ENCODE results near the gene BOC.

BOC gene

DNA sequence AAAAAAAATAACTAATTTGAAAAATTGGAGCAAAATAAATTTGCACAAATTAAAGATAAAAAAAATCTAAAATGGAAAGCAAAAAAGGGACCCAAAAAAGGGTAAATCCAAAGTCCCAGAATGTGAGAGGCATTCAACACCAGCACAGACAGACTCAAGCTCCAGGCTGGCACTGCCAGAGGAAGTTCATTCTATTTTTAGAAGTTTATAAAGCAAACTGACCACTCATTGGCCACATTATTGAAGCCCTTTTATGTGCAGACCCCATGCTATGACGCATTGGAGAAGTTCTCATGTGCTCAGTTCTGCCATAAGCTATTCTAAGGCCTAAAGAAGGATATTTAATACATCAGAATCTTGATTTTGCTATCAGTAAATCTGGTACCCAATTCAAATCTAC lies 17.6 kb upstream of the BOC start:
- no peak for DNase-seq

DNA sequence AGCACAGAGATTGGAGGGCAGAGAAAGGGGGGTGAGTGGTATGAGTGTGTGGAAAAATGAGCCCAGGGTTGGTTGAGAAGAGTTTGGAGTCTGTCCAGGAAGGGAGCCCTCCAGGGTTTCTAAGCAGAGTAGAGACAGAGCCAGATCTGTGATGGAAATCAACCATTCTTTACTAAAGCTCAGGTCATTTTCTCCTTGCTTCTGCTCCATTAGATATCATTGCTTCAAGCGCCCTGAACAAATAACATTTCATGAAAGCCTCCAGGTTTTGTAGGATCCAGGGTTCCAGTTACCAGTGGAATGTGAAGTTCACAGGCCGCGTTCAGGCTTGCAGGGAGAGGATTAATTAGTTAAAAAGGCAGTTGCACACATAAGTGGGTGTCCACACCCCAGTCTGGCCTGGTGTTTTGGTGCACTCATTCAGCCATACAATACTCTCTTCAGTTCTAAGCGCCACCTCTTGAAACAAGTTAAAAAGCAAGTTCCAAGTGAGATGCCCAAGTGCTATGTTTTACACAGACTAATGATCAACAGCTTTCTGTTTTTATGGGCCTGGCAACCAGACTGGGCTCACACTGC lies 16.4 kb upstream of the BOC start:
- no peak for DNase-seq

DNA sequence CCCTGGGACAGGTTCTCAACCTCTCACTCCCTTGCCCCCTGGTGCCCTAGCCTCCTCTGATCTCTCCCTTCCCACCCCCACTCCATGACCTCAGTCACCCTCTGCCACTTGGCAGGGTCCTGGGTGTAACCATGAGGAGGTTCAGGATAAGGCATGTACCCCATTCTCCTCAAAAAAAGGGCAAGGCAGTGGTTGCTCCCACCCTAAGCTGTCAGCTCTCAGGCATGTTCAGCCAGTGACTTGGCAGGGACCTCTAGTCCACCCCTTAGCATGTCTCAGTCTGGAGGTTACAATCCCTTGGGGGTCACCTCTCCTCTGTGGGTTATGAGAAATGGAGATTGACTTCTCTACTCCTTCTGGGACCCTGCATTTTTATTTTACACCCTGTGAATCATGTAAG lies 11.0 kb upstream of the BOC start:
- DNase-seq, result no peak

DNA sequence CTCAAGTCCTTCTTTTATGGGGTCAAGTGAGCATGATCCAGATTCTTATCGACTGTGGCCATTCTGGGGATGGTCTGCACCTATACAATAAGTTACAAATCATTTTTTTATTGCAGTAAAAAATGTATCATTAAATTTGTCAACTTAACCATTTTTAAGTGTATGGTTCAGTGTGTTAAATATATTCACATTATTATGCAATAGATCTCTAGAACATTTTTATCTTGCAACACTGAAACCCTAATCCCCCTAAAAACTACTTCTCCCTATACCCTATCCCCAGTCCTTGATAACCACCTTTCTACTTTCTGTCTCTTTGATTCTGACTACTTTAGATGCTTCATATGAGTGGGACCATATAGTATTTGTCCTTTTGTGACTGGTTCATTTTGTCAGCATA lies 10.4 kb upstream of the BOC start:
- DNase-seq, result no peak

DNA sequence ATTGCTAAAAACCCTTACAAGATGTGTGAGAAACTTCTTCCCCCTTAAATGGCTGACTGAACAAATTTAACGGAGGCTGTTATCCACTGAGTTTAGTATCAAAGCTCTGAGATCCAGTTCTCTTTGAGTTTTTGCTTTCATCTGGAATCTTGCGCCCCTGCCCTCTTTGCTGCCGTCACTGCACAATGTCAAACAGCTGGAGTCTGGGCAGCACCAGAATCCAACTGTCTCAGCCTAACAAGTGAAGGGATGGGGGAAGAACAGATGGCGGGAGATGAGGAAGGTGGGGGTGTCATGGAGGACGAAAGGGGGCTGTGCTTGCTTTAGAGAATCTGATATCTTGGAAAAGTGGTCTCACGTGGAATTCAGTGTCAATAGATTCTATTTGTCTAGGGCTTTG lies 7.0 kb upstream of the BOC start:
- DNase-seq, result no peak

DNA sequence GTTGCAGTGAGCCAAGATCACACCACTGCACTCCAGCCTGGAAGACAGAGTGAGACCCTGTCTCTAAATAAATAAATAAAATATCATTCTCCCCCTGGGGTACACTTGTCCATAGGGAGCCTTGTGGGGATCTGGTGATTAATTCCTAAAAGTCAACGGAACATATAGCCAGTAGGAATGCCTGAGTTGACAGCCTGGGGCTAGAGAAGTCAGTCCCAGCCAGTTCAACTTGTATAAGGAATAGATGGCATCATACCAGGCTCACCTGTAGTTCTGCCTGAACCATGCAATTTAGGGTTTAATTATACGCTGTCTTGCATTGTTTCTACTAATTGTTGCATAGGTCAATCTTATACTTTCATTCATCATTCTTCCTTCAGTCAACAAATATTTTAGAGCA lies 5.9 kb upstream of the BOC start:
- DNase-seq, result no peak

DNA sequence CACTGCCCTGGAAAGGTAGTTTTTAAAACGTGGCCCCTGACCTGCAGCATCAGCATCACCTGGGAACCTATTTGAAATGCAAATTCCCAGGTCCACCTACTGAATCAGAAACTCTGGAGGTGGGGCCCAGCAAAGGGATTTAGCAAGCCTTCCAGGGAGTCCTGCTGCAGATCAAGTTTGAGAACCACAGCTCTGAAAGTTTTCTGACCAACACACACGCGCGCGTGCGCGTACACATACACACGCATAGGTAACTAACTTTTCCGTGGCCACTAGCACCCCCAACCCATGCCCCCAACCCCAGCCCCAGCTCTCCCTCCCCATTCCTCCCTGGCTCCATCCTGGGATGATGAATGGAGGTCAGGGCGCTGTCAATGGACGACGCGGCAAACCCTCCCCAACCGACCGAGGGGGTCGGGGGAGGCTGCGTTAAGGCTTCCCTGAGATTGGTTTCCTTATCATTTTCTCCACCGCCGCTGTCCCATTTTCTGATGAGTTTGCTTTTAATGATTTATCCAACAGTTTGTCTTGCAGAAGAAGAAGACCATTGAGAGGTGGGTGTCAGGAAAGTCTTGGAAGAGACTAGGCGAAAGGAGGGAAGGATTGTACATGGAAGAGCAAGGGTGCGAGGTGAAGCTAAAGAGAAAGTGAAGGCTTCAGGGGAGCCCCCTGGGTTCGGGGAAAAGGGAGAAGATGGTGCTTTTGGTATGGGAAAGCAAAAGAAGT lies 590 bp upstream of the BOC start:
- DNase-seq, result no peak

DNA sequence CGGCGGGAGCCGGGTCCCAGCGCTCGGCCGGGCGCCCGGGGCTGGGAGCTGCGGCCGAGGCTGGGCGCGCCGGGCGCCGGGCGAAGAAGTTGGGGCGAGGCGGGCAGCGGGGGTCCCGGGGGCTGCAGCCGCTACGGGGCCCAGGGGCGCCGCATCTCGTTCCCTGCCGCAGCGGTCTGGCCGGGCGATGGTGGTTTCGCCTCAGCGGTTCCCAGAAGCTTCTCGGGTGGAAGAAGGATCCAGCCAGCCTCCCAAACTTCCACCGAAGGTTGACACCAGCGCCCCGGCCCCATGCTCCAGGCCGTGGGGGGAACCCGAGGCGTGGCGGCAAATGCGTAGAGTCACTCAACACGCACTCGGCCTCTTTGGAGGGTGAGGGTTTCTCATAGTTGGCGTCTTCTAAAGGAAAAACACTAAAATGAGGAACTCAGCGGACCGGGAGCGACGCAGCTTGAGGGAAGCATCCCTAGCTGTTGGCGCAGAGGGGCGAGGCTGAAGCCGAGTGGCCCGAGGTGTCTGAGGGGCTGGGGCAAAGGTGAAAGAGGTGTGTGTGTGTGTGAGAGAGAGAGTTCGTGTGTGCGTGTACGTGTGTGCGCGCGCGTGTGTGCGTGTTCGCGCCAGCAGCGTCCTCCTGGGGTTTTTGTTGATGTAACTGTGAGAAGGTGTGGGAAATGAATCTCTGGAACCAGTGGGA lies 940 bp downstream of the BOC start:
- no peak for DNase-seq

DNA sequence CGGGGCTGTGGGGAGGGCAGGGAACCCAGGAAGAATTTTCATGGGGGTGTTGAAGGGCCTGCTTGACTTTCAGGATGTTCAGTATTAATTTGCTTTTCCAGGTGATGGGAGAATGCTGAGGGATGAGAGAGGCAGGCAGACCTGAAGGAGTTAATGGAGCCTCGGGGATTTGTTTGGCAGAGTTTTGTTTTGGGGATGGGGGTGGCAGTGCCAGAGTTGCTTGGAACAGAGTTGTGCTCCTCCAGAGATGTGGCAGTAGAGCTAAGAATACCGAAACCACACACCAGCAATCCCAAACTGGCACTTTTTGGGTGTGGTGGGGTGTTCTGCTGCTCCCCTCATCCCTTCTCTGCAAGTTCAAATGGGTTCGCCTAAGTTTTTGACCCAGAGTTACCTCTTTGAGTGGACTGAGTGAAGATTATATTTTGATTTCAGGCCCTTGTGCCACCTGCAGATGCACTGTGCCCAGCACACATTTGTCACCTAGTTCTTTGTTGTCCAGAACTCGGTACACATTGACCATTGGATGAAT lies 1.6 kb downstream of the BOC start:
- DNase-seq, result no peak

DNA sequence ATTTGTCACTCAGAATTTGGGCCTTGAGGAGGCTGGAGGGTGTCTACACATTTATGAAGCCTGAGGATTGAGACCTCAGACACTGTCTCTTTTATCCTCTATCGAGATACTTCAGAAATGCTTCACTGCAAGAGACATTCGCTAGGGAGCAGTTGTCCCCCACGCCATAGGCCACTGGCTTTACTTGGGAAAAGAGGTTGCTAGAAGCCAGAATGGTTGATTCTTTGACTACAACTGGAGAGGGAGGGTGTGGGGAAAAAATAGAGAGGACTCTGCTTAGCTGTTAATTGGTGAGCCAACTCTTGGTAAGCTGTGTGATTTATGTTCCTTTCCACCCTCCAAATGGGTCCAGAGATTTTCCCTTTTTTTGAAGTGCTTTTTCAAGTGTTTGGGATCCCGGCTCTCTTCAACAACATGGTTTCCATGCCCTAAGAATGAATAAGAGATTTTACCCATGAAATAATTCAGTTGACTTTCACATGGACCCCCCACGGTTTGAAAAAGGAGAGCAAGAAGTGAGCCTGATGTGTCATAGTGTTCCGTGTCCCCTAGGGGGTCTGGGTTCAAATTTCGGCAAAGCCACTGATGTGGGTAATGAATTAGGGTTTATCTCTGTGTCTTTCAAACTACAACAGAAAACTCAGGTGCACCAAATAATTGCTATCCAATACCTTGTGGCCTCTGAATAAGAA lies 2.7 kb downstream of the BOC start:
- no peak for DNase-seq

DNA sequence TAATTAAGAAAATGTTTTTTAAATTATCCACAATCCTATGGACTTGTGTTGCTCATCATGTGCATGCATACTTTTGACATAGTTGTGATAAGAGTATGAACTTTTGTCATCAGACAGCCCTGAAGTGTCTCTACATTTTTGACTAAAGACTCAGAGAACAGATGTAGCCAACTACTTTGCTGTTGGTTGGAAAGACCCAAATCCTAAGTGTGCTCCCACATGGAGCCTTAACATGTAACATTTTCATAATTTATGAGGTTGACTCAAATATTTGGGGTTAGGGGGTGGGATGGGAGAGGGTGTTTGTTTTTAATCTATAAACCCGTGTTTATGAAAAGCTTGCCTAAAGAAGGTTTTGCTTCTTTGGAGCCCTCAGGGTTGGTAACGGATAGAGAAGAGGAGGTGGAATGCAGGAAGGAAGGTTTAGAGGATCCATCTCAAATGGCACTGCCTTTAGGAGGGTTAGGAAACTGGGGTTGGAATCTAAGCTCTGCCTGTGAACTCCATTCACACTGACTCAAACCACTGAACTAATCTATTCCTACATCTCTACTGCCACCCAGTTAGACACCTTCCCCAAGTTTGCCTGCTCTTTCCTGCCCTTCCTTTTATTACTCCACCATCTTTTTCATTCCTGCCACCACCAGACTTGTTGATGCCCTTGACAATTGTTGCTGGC lies 3.7 kb downstream of the BOC start:
- DNase-seq, result no peak

DNA sequence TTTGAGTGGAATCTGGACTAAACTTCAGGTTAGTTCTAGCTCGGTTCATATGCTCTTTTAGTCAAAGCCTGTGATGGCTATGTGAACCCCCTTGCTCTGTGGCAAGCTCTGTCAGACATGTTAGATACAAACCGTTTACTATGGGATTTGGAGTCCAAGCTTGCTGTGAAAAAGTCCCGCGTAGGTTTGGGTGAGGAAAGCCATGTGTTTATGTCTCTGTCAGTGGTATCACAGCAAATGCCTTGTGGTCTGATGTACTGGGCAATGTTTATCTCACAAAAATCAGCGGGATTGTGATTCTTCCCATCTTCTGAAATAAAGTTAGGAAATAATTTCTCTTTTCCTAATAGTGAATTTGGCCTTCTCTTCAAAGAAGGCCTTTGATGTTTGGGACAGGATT lies 5.0 kb downstream of the BOC start:
- DNase-seq, result no peak

DNA sequence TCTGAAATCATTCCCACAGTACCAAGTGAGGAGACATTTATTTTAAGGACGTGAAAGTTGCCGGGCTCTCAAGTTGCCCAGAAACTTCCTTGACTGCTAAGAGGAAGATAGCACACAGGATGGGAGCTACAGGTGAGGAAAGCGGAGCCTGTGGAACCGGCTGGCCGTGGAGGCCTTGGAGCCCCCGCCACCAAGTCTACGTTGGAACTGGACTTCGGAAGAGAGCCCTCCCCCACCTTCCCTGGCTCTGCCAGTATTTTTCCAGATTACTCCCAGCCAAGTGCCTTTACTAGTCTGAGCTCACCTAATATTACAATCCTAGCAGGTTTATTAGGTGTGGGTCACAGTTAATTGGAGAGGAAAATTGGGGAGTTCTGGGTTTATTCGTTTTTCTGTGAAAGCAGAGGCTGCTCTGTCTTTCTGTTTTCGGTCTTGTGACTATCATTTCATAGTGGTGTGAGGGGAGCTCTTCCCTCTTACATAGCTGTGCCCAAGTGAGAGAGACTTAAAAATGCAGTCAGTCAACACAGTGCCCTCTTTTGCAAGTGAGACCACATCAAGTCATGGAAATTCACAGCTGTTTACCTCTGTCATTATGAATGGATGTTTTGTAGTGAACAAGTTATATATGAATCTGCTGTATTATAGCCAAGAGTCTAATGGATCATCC lies 6.8 kb downstream of the BOC start:
- no peak for DNase-seq

DNA sequence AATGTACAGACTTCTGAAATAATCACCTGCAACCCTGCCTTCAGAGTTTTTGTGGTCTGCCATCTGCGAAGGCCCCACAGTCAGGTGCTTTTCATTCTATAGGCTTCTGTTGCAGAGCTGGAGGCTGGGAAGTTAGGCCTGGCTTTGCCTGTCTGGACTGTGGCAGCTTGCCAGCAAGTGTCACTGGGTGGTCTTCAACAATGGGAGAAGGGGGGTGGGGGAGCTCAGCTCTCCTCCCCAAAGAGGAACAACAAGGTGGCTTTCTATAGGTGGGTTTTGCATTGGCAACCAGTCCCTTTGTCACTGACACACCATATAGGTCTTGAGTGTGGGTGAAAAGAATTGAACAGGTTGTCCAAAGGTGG lies 7.3 kb downstream of the BOC start:
- no peak for DNase-seq

DNA sequence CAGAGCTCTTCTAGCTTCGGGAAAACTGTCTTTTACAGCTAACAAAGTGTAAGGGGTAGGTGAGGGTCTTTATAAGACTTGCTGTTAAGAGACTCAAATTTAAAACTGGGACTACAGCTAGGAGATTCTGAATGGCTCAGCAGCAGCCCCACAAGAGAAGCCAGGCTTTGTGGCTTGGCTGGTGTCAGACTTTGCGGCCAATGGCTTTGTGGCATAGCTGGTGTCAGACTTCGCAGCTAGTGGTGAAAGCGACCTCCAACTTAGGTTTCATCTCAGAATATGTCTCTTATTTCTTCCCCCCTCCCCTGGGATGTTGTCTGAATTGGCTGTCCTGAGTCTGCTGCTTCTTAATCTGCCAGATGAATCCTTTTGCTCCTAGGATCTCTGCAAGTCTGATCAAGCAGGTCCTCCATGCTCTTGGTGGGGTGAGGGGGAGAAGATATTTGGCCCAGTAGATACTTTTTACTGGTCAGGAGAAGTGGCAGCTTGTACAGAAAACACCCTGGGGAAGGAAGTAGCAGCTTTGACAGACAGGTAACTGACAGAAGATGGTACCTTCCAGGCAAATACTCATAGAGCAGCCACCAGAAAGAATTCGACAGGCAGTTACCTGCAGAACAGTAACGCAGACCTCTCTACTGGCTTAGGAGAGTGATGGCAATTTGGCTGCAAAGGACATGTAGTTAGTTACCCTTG lies 8.4 kb downstream of the BOC start:
- no peak for DNase-seq

DNA sequence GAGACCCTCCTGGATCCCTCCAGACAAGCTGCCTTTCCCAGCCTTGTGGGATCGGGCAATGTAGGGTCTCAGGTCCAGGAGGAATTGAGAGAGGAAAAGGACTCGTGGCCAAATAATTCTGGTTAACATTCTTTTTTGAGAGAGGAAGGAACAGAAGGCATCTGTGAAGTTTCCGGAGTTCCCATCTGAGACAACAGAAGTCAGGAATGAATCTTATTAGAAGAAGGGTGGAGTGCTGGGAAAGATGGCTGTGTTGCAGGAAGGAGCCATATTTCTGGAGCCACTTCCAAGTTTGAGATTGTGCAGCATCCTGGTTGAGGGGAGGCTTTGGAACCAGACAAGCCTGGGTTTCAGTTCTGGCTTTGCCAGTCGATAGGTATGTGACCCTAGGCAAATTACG lies 9.4 kb downstream of the BOC start:
- no peak for DNase-seq

DNA sequence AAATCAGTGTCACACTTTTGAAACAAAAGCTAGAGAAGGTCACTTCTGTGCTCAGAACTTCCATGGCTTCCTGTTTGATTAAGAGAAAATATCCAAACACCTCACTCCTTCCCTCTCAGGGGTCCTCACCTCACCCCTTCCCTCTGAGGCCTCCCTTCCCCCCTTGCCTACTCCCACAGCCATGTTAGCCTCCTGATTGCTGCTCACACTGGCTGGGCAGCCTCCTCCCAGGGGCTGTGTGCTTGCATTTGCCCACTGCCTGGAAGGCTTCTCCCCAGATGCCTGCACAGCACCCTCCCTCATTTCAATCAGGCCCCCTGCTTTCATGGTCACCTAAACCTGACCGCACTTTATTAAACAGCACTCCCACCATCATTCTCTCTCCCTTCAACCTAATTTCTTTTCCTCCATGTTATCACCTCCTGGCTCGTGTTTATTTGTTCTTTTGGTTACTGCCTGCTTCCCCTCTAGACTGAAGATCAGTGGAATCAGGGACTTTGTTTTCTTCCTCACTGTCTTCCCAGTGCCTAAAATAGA lies 10.4 kb downstream of the BOC start:
- DNase-seq, result no peak

DNA sequence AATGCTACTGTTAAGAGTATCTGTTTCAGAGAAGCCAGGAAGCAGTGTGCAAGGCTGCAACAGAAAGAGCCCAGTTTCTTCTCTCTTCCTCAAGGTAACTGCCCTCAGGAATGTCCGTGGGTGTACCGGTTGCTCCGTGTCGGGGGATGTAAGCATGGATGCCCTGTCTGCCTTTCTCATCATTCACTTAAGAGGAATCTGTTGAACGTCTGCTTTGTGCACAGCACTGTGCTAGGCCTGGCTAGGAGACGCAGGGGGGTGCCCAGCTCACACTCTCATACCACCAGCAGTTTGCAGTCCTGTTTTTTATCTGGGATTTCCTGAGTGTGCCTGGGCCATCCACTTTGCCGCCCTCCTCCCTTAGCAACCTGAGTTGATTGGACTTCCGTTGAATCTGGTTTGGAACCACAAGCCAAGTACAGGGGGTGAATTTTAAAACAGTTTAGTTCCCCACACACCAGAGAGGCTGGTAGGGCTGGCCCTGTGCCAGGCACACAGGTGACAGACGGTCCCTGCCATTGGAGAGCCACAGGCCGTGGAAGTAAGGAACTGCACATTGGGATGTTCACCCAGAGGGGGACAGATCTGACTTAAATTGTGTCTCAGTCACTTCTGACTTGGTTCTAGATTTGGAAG lies 11.2 kb downstream of the BOC start:
- DNase-seq, result no peak

DNA sequence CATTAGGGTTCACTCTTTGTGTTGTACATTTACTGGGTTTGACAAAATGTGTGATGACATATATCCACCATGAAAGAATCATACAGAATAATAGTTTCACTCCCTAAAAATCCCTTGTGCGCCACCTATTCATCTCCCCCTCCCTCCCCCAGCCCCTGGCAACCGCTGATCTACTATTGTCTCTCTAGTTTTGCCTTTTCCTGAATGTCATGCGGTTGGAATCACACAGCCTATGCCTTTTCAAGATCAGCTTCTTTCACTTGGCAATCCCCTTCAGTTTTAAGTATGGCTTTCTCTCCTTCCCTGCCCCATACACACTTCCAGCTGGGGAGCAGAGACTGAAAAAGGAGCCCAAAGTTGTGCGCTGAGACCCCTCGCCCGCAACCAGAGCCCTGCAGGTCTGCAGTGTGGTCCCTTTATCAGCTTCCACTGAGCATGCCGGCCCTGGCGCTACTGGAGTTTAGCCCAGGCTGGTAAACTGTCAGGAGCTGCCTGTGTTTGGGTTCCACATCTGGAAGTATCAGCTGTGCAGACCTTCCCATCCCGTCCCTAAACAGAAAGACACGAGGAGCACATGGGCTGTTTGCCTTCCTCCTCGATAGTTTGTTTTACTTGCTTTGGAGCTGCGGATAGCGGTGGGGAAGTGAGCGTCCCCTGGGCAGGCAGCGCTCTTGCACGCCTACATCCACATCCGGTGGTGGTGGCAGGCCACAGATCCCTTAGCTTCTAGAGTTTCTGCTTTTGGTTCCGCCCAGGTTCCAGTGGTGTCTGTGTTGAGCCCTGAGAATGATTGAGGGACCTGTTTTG lies 12.3 kb downstream of the BOC start:
- DNase-seq, result no peak

DNA sequence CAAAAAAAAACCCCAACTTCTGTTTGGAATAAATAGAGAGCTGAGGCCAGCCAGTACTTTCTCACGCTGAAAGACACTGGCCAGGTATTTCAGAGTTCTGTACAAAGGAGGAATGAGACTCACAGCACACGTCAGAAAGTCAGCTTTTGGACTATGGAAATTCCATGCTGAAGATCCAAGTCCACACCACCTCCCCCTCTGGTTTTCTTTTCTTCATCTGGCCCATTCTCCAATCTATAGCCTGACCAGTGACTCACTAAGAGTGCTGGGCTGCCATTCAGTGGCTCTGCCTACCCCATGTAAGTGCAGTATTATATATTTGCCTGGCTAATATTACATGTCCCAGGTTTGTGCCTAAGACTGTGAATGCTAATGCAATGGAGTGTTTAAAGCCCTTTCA lies 13.9 kb downstream of the BOC start:
- DNase-seq, result no peak

Data from NK-92 treated with Interleukin-12 subunit alpha and Interleukin-12 subunit beta, amount 100 ng/mL, for 24 hours (cell line).